Muscle of leg (tissue), 11 donors: ENCODE data around the gene TEX54. TPM values are rescaled to one million over a fixed set of nuclear protein-coding genes. Genes with fewer than 3 reads are reported as not detected.
"Not testable (repeated sequence)": the region's sequence is repeated elsewhere in the genome, so short reads cannot be mapped to it uniquely, and the experiment has no call there.

Source experiments
- DNase-seq: peaks from one replicate; pipeline ENCODE4 v3.0.0; 2013
- H3K27ac ChIP-seq: one replicate; pipeline ENCODE4 v1.5.1; 2013; ENCODE audit warnings: mild to moderate bottlenecking, low read length, control low read depth
- H3K27me3 ChIP-seq: one replicate; pipeline ENCODE4 v1.6.1; 2013; ENCODE audit warnings: low read length; ENCODE audit not compliant: control insufficient read depth, insufficient read depth
- H3K36me3 ChIP-seq: one replicate; pipeline ENCODE4 v1.6.1; 2013; ENCODE audit warnings: low read length; ENCODE audit not compliant: control insufficient read depth, insufficient read depth
- H3K4me1 ChIP-seq: one replicate; pipeline ENCODE4 v1.6.1; 2013; ENCODE audit warnings: low read length; ENCODE audit not compliant: control insufficient read depth, insufficient read depth
- H3K4me3 ChIP-seq: one replicate; pipeline ENCODE4 v1.5.1; 2013; ENCODE audit warnings: low read length, control low read depth
- H3K9me3 ChIP-seq: replicated peaks from 2 replicates; pipeline ENCODE4 v1.6.1; 2013; ENCODE audit warnings: low read depth, low read length; ENCODE audit not compliant: control insufficient read depth
- WGBS: methylation state at CpG from one replicate; pipeline ENCODE4 v1.1.5; 2013; ENCODE audit warnings: missing lambda C conversion rate; ENCODE audit not compliant: insufficient coverage; 5-methylcytosine and 5-hydroxymethylcytosine counted together
- polyA plus RNA-seq, 8 donors: library from polyadenylated mRNA; unstranded; fragments of 120-200 nt; gene quantifications; one replicate each; pipeline versions ENCODE4 v1.2.1 to v1.2.3, GENCODE V29; 2013; ENCODE audit warnings: inconsistent platforms in 1 of 8, low replicate concordance in 1 of 8; ENCODE audit not compliant: insufficient read length in 8 of 8, insufficient read depth in 1 of 8
- total RNA-seq: library from RNA; stranded (reverse); fragments of 120-200 nt; gene quantifications from one replicate; pipeline ENCODE4 v1.2.4, GENCODE V29; 2013

Gene TEX54
- total and polyA plus RNA-seq, 9 donors, result not detected

- Histone ChIP-seq H3K9me3 (no peaks in the 10 kb centered on the region), H3K27me3 (no peaks in the 10 kb centered on the region), H3K27ac (peak within 1 kb of the TSS; percentile 100), H3K36me3 (peaks cover 52% of the 10 kb centered on the region), H3K4me3 (peak within 1 kb of the TSS; percentile 97), H3K4me1 (peaks cover 27% of the 10 kb centered on the region)
- WGBS, result under 1% methylated on average over 49 of the region's 65 CpGs
- peak; percentile 99 for DNase-seq
These were observed 913 bp downstream of the TEX54 start, which contains the start of gene STX5 for GRCh38 chr11:62831520-62832335. Gene STX5, minus strand, starts transcription at chr11:62832051. Its CDS starts 808 bp downstream, at chr11:62831243.

- H3K27ac ChIP-seq, result peak overlapping the region; percentile 100
- WGBS, result under 1% methylated on average over 24 of the region's 33 CpGs
- H3K4me1 ChIP-seq, result peaks cover 27% of the 10 kb centered on the region
- DNase-seq, result no peak
- H3K27me3 ChIP-seq, result no peaks in the 10 kb centered on the region
- peaks cover 48% of the 10 kb centered on the region for H3K36me3 ChIP-seq
- peak overlapping the region; percentile 97 for H3K4me3 ChIP-seq
- H3K9me3 ChIP-seq, result no peaks in the 10 kb centered on the region
These were observed 1.6 kb downstream of the TEX54 start for GRCh38 chr11:62830904-62831519.

DNA sequence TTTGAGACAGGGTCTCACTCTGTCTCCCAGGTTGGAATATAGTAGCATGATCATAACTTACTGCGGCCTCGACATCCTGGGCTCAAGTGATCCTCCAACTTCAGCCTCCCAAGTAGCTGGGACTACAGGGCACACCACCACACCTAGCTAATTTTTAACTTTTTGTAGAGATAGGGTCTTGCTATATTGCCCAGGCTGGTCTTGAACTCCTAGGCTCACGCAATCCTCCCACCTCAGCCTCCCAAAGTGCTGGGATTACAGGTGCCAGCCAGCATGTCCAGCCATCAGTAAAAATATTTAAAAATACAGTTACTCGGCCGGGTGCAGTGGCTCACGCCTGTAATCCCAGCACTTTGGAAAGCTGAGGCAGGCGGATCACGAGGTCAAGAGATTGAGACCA lies 4.5 kb downstream of the TEX54 start:
- not testable (repeated sequence) for H3K4me3 ChIP-seq, H3K27ac ChIP-seq, H3K9me3 ChIP-seq, DNase-seq, H3K27me3 ChIP-seq
- WGBS, result 86% methylated on average over 1 of the region's 8 CpGs
- H3K36me3 ChIP-seq, result peaks cover 48% of the 10 kb centered on the region
- H3K4me1 ChIP-seq, result peaks cover 22% of the 10 kb centered on the region

GRCh38 chr11:62823677-62824076 lies 9.0 kb downstream of the TEX54 start:
- DNase-seq, result no peak
- no peak overlapping the region for H3K27ac ChIP-seq
- no peak overlapping the region for H3K4me3 ChIP-seq
- 90% methylated on average over 2 of the region's 3 CpGs for WGBS
- no peaks in the 10 kb centered on the region for H3K27me3 ChIP-seq
- peaks cover 78% of the 10 kb centered on the region for H3K36me3 ChIP-seq
- no peaks in the 10 kb centered on the region for H3K4me1 ChIP-seq
- no peaks in the 10 kb centered on the region for H3K9me3 ChIP-seq

DNA sequence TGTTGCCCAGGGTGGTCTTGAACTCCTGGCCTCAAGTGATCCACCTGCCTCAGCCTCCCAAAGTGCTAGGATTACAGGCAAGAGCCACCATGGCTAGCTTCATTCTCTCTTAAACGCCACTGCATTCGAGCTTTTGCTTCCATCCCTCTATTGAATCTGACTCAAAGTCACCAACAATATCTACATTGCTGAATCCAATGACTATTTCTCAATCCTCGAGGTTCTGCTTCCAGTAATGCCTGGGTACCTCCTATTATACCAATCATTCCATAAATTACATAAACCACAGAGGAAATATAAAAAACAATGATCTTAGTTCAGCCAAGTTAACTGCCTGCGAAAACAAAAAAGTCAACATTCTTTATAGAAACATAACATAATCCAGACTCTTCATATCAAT lies 15.5 kb downstream of the TEX54 start:
- Histone ChIP-seq H3K36me3 (peaks cover 53% of the 10 kb centered on the region), H3K4me1 (no peaks in the 10 kb centered on the region), H3K9me3 (no peaks in the 10 kb centered on the region), H3K4me3 (no peak overlapping the region), H3K27me3 (no peaks in the 10 kb centered on the region), H3K27ac (no peak overlapping the region)
- no peak for DNase-seq
- 97% methylated on average over 2 of the region's 4 CpGs for WGBS

- Histone ChIP-seq H3K4me1 (no peaks in the 10 kb centered on the region), H3K27me3 (no peaks in the 10 kb centered on the region), H3K36me3 (peaks cover 48% of the 10 kb centered on the region), H3K27ac (no peak overlapping the region), H3K4me3 (no peak overlapping the region), H3K9me3 (no peaks in the 10 kb centered on the region)
- WGBS, result 83% methylated on average over 1 of the region's 8 CpGs
- DNase-seq, result no peak
These were observed 16.1 kb downstream of the TEX54 start for GRCh38 chr11:62816557-62816956.

DNA sequence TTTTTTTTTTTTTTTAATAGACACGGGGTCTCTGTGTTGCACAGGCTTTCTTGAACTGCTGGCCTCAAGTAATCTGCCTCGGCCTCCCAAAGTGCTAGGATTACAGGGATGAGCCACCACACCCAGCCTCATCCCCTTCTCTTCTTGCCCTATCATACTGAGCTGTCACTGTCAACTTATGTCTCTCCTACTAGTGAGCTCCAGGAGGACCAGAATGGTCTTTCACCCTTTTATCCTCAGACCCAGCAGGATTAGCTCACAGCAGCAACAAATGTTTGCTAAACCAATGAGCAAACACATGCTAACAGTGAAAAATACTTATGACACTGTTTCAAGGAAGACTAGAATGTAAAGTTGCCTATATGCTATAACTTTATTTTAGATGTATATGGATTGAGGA lies 21.0 kb downstream of the TEX54 start:
- WGBS, result 86% methylated on average over 1 of the region's 2 CpGs
- peaks cover 30% of the 10 kb centered on the region for H3K36me3 ChIP-seq
- no peak for DNase-seq
- H3K27ac ChIP-seq, result no peak overlapping the region
- H3K4me1 ChIP-seq, result peaks cover 7% of the 10 kb centered on the region
- no peaks in the 10 kb centered on the region for H3K27me3 ChIP-seq
- no peak overlapping the region for H3K4me3 ChIP-seq
- no peaks in the 10 kb centered on the region for H3K9me3 ChIP-seq

- Histone ChIP-seq H3K4me3 (no peak overlapping the region), H3K4me1 (peaks cover 16% of the 10 kb centered on the region), H3K27ac (no peak overlapping the region), H3K36me3 (peaks cover 23% of the 10 kb centered on the region), H3K9me3 (no peaks in the 10 kb centered on the region), H3K27me3 (no peaks in the 10 kb centered on the region)
- WGBS, result 15% methylated on average over 1 of the region's 1 CpG
- DNase-seq, result no peak
These were observed 21.9 kb downstream of the TEX54 start for GRCh38 chr11:62810748-62811147.

GRCh38 chr11:62806611-62807121 lies 26.0 kb downstream of the TEX54 start:
- Histone ChIP-seq H3K27ac (peak overlapping the region; percentile 87), H3K4me3 (no peak overlapping the region)
- peak; percentile 45 for DNase-seq

DNA sequence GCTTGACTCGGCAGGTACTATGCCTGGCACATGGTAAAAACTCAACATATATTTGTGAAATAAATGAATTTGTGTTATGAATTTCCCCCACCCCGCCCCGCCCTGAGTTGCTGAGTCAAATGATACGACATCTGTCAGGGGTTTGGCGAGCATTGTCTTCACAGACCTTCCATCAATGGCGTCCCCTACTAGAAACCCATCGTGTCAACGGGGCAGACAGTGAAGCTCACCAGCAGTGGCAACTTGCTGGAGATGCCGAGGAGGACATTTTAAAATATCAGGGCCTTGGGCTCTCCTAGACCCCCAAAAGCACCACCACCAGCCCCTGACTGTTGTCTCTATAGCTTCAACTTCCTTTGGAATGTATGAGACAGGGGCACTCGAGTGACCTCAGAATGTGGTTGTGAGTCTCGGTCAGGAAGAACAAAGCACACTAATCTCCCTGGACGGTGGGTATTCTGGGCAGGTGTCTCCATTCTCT lies 26.6 kb downstream of the TEX54 start:
- H3K4me3 ChIP-seq, result peak overlapping the region; percentile 69
- H3K27me3 ChIP-seq, result no peaks in the 10 kb centered on the region
- no peaks in the 10 kb centered on the region for H3K9me3 ChIP-seq
- DNase-seq, result peak; percentile 39
- H3K36me3 ChIP-seq, result peaks cover 34% of the 10 kb centered on the region
- peaks cover 31% of the 10 kb centered on the region for H3K4me1 ChIP-seq
- peak overlapping the region; percentile 87 for H3K27ac ChIP-seq
- 19% methylated on average over 8 of the region's 12 CpGs for WGBS

More at GRCh38 chr11:62806611-62807121, 26.0 kb downstream of the TEX54 start:
- Histone ChIP-seq H3K27me3 (no peaks in the 10 kb centered on the region), H3K36me3 (peaks cover 28% of the 10 kb centered on the region), H3K4me1 (peaks cover 31% of the 10 kb centered on the region), H3K9me3 (no peaks in the 10 kb centered on the region)
- WGBS, result 60% methylated on average over 3 of the region's 5 CpGs
